Brain microvascular endothelial cell (primary cell): ENCODE results near the gene RXRA.

Experiments used
- DNase-seq: peaks from one replicate; pipeline ENCODE4 v3.0.0-alpha.2; 2020
- H3K27ac ChIP-seq: fragments of 250-450 bp; sonication (Bioruptor Pico); 2 replicates; pipeline ENCODE4 v1.5.1; 2020; ENCODE audit warnings: mild to moderate bottlenecking, moderate library complexity
- H3K27me3 ChIP-seq: fragments of 250-450 bp; sonication (Bioruptor Pico); replicated peaks from 2 replicates; pipeline ENCODE4 v1.5.1; 2020; ENCODE audit warnings: mild to moderate bottlenecking
- H3K36me3 ChIP-seq: fragments of 250-450 bp; sonication (Bioruptor Pico); replicated peaks from 2 replicates; pipeline ENCODE4 v1.5.1; 2020; ENCODE audit warnings: mild to moderate bottlenecking
- H3K4me3 ChIP-seq: 2 replicates; pipeline ENCODE4 v1.5.1; 2011; ENCODE audit warnings: low read depth, mild to moderate bottlenecking, control low read depth, low read length, moderate library complexity
- in situ Hi-C: cut with HindIII; loops from 2 replicates; pipeline ENCODE4 v1.10.0; 2017; ENCODE audit warnings: low sequenced_read_pairs, low pct_ligation_motif_present
- TF ChIP-seq, protein P1 (sequence below): IDR thresholded peaks from 2 replicates; pipeline ENCODE4 v1.5.1; 2011; ENCODE audit warnings: low read depth, mild to moderate bottlenecking, moderate library complexity, low read length, control low read depth, inconsistent platforms; ENCODE audit errors: missing control alignments

The RXRA gene

DNA sequence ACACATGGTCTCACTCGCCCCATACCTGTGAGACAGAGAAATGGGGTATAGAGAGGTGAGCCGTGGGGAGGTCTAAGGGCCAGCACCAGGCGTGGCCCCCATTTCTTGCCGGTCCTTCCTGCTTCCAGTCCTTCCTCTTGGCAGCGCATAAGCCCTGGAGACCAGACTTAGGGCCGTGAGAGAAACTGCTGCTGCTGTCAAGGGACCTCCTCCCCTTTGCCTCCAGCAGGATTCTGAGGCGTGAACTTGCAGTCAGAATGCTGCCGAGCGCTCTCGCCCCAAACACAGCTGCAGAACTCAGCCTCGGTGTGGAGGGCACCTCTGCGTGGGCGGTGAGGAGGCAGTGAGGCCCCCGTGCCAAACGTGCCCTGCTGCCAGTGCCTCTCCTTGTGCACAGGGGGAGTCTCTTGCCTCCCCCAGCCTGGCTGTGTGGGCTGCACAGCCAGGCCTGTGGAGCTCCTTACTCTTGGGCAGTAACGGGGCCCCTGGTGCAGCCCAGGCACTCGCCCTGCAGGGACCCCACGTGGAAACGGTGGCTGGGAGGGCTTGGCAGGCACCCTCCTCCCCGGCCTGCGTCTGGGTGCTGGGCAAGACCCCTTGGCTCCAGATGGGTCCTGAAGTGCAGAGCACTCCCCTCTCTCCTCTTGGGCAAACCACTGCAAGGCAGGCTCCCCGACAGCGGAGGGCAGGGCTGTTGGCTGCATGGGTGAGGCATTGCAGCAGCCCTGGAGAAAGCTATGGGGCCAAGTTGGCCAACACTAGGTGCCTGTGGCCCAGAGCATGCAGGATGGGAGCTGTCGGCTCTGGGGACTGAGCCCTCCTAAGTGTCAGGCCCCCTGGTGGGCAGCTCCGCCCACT is 85.4 kb downstream of the RXRA start:
- Histone ChIP-seq H3K36me3 (no peaks in the 10 kb centered on the region), H3K27me3 (no peaks in the 10 kb centered on the region), H3K4me3 (no peak overlapping the region), H3K27ac (no peak overlapping the region)
- DNase-seq = no peak
- in situ Hi-C loops = no loop called here
- TF ChIP-seq, protein P1, sequence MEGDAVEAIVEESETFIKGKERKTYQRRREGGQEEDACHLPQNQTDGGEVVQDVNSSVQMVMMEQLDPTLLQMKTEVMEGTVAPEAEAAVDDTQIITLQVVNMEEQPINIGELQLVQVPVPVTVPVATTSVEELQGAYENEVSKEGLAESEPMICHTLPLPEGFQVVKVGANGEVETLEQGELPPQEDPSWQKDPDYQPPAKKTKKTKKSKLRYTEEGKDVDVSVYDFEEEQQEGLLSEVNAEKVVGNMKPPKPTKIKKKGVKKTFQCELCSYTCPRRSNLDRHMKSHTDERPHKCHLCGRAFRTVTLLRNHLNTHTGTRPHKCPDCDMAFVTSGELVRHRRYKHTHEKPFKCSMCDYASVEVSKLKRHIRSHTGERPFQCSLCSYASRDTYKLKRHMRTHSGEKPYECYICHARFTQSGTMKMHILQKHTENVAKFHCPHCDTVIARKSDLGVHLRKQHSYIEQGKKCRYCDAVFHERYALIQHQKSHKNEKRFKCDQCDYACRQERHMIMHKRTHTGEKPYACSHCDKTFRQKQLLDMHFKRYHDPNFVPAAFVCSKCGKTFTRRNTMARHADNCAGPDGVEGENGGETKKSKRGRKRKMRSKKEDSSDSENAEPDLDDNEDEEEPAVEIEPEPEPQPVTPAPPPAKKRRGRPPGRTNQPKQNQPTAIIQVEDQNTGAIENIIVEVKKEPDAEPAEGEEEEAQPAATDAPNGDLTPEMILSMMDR = no peak

DNA sequence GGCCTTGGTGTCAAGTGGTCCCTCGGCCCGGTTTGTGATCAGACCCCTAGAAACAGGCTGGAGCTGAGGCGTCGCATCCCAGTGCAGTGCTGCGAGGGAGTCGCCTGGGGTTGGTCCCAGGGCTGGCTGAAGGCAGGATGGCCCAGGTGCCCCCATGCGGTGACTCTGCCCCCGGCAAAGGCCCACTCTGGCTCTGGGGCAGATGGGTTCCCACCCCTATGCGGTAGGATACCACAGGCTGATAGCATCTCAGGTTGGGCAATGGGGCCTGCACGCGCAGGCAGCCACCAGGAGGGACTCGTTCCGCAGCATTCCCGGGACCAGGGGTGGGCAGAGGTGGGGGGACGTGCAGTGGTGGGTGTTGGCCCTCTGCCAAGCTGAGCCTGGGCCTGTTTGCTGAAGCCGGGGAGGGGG is 86.0 kb downstream of the RXRA start:
- no peaks in the 10 kb centered on the region for H3K27me3 ChIP-seq
- H3K27ac ChIP-seq = no peak overlapping the region
- no peak overlapping the region for H3K4me3 ChIP-seq
- in situ Hi-C loops = no loop called here
- no peak for DNase-seq
- H3K36me3 ChIP-seq = no peaks in the 10 kb centered on the region
- TF ChIP-seq, protein P1 = no peak

DNA sequence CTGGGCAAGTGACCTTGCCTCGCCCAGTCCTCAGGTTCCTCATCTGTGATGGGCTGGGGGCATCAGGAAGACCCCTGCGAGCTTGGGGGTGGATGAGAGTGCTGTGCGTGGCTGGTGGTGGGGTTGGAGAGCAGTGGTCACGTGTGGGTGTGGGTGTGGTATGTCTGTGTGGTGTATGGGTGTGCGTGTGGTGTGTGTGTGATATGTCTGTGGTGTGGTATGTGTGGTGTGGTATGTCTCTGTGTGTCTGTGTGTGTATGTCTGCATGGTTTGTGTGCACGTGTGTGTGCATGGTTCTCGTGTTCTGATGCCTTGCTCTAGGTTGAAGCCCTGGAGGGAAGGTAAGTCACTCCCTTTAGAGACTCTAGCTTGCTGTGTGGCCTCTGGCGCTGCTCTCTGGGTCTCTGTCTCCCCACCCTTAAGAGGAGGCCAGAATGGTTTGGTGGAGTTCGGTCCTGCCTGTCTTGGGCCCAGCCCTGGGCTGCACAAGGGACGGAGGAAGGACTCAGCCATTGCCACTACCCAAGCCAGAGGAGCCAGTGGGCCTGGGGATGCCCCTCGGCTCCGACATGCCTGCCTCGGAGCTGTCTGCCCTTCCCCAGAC is 87.0 kb downstream of the RXRA start:
- no peak for DNase-seq
- Histone ChIP-seq H3K27me3 (no peaks in the 10 kb centered on the region), H3K4me3 (no peak overlapping the region), H3K36me3 (no peaks in the 10 kb centered on the region), H3K27ac (no peak overlapping the region)
- TF ChIP-seq, protein P1 = no peak
- in situ Hi-C loops = no loop called here

DNA sequence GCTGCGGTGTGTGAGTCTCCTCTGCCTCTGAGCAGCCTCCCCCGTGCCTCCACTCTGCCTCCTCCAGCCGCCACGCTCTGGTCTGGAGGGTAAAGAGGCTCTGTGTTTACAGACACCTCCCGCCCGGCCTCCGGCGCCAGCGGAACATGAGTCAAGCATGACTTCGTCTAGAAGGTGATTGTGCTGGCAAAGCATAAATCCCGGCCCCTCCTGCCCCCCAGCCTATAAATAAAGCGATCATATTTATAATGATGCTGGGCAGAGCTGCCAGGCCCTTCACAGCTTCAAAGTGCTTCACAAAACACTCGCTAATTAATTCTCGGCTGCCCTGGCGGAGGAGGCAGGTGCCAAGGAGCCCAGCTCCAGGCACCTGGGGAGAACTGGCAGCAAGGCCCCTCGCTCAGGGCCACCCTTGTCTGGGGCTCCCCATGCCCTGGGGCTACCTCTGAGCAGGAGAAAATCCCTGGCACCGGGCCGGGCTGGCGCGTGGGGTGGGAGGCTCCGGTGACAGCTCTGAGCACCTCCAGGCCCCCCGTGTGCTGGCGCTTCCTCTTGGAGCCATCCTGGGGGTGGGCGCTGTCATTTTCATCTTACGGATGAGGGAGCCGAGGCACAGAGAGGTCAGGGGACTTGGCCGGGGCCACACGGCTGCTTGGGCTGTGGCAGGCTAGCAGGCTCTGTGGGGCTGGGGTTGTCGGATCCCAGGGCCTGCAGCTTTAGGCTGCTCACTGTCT is 87.8 kb downstream of the RXRA start:
- Histone ChIP-seq H3K27ac (no peak overlapping the region), H3K27me3 (no peaks in the 10 kb centered on the region), H3K36me3 (no peaks in the 10 kb centered on the region), H3K4me3 (no peak overlapping the region)
- TF ChIP-seq, protein P1 = no peak
- peak; percentile 87 for DNase-seq
- in situ Hi-C loops = no loop called here

DNA sequence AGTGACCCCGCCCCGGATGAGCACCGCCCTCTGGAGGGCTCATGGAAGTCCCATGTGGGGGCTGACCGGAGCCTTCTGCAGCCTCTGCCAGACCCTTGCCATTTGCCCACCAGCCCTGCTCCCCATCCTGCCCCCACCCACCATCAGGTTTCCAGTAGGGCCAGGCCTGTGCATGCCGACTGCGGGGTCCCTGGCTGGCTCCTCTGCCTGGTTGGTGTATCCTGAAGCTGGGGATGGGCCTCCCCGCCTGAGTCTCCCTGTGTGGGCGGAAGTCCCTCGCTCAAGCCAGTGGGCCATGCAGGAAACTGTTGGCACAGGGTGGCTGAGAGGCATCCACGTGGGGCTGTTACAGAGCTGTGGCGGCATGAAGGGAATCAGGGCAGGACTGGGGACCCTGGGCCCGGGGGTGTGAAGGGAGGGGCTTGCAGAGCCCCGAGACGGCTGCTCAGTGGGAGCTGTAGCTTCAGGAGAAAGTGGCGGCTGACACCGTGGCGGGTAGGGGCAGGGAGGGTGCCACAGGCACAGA is 88.7 kb downstream of the RXRA start:
- in situ Hi-C loops = no loop called here
- Histone ChIP-seq H3K27me3 (no peaks in the 10 kb centered on the region), H3K27ac (no peak overlapping the region), H3K4me3 (no peak overlapping the region), H3K36me3 (no peaks in the 10 kb centered on the region)
- DNase-seq = no peak
- TF ChIP-seq, protein P1 = no peak
